Neural progenitor cell (in vitro differentiated cells): ENCODE results near the gene PJA2. TPM values are rescaled to one million over a fixed set of nuclear protein-coding genes. Genes with fewer than 3 reads are reported as not detected.
"Not testable (repeated sequence)": the region's sequence is repeated elsewhere in the genome, so short reads cannot be mapped to it uniquely, and the experiment has no call there.

Experiments
- DNase-seq: peaks from one replicate; pipeline ENCODE4 v3.0.0-alpha.2; 2016; ENCODE audit warnings: low spot score
- H2AFZ ChIP-seq: fragments of 200-600 bp; sonication (generic); replicated peaks from 2 replicates; pipeline ENCODE4 v1.6.1; 2016; ENCODE audit warnings: antibody characterized with exemption
- H3F3A ChIP-seq: fragments of 200-600 bp; sonication (generic); 2 replicates; pipeline ENCODE4 v1.6.1; 2016; ENCODE audit warnings: antibody characterized with exemption, low read depth
- H3K27ac ChIP-seq: fragments of 200-600 bp; sonication (generic); 2 replicates; pipeline ENCODE4 v1.5.1; 2016; ENCODE audit warnings: mild to moderate bottlenecking
- H3K27me3 ChIP-seq: fragments of 200-600 bp; sonication (generic); 2 replicates; pipeline ENCODE4 v1.6.1; 2016; ENCODE audit warnings: mild to moderate bottlenecking, moderate library complexity
- H3K36me3 ChIP-seq: fragments of 200-600 bp; sonication (generic); 2 replicates; pipeline ENCODE4 v1.5.1; 2016
- H3K4me1 ChIP-seq: fragments of 200-600 bp; sonication (generic); 2 replicates; pipeline ENCODE4 v1.6.1; 2016; ENCODE audit warnings: mixed run types
- H3K4me2 ChIP-seq: fragments of 200-600 bp; sonication (generic); 2 replicates; pipeline ENCODE4 v1.6.1; 2016
- H3K4me3 ChIP-seq: fragments of 200-600 bp; sonication (generic); 2 replicates; pipeline ENCODE4 v1.5.1; 2016
- H3K79me2 ChIP-seq: fragments of 200-600 bp; sonication (generic); 2 replicates; pipeline ENCODE4 v1.6.1; 2016; ENCODE audit warnings: low read depth
- H3K9ac ChIP-seq: fragments of 200-600 bp; sonication (generic); 2 replicates; pipeline ENCODE4 v1.6.1; 2016
- H3K9me3 ChIP-seq: fragments of 200-600 bp; sonication (generic); 2 replicates; pipeline ENCODE4 v1.5.1; 2016; ENCODE audit warnings: low read depth
- H4K20me1 ChIP-seq: fragments of 200-600 bp; sonication (generic); 2 replicates; pipeline ENCODE4 v1.6.1; 2016; ENCODE audit warnings: low read depth
- H3K27ac Mint-ChIP-seq: 3 replicates; pipeline ENCODE4 v1.8.0; 2021; ENCODE audit warnings: mixed read lengths
- H3K27me3 Mint-ChIP-seq: 2 replicates; pipeline ENCODE4 v1.8.0; 2022; ENCODE audit warnings: low read depth, mild to moderate bottlenecking, inconsistent platforms, moderate library complexity, mixed read lengths; ENCODE audit not compliant: insufficient read depth
- H3K36me3 Mint-ChIP-seq: 3 replicates; pipeline ENCODE4 v1.8.0; 2021; ENCODE audit warnings: mixed read lengths
- H3K4me1 Mint-ChIP-seq: 3 replicates; pipeline ENCODE4 v1.8.0; 2021; ENCODE audit warnings: mixed read lengths
- H3K4me3 Mint-ChIP-seq: 3 replicates; pipeline ENCODE4 v1.8.0; 2021; ENCODE audit warnings: mild to moderate bottlenecking, moderate library complexity, mixed read lengths
- H3K9me3 Mint-ChIP-seq: 3 replicates; pipeline ENCODE4 v1.8.0; 2020; ENCODE audit warnings: mixed read lengths
- EZH2 ChIP-seq: fragments of 200-600 bp; sonication (generic); IDR thresholded peaks from 2 replicates; pipeline ENCODE4 v1.6.1; 2017; ENCODE audit warnings: antibody characterized with exemption, mild to moderate bottlenecking, moderate library complexity
- EZH2phosphoT487 ChIP-seq: fragments of 200-600 bp; sonication (generic); IDR thresholded peaks from 2 replicates; pipeline ENCODE4 v1.6.1; 2017; ENCODE audit warnings: antibody characterized with exemption
- total RNA-seq: library from RNA; depleted of rRNA; stranded (reverse); fragments of >200 nt; gene quantifications from 2 replicates; pipeline ENCODE4 v1.2.3, GENCODE V29; 2015; ENCODE audit warnings: low replicate concordance
- TF ChIP-seq, protein P1 (sequence below): fragments of 200-600 bp; sonication (generic); IDR thresholded peaks from 2 replicates; pipeline ENCODE4 v1.5.1; 2017; ENCODE audit warnings: antibody characterized with exemption, mild to moderate bottlenecking

The PJA2 gene
- total RNA-seq, 1 donor from 2014 or later, result 128 TPM

DNA sequence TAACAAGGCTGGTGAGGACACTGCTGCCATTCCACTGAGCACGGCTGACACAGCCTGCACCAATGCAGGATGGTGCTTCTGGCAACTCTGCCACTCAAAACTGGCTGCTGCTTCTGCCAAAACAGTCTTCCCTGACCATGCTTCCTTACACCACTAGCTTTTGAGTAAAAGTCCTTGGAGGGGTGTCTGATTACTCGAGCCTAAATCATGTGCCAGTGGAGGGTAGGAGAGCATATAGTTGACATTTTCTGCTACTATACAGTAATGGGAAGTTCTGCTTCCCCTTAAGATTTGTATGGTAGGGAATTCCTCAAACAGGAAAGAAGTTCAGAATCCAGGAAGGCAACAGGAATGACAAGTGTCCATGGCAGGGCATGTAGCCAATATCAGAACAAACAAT is 12.2 kb upstream of the PJA2 start:
- no peaks in the 10 kb centered on the region for H3K9me3 ChIP-seq
- H3K27me3 ChIP-seq, result no peaks in the 10 kb centered on the region
- H3K9me3 Mint-ChIP-seq, result peaks cover 11% of the 10 kb centered on the region
- DNase-seq, result no peak
- H3K4me3 ChIP-seq, result no peak overlapping the region
- no peaks in the 10 kb centered on the region for H3K4me1 ChIP-seq
- peaks cover 2% of the 10 kb centered on the region for H3K27me3 Mint-ChIP-seq
- no peaks in the 10 kb centered on the region for H4K20me1 ChIP-seq
- H3K4me2 ChIP-seq, result no peak overlapping the region
- H3K79me2 ChIP-seq, result no peaks in the 10 kb centered on the region
- no peak for TF ChIP-seq EZH2
- TF ChIP-seq, protein P1, sequence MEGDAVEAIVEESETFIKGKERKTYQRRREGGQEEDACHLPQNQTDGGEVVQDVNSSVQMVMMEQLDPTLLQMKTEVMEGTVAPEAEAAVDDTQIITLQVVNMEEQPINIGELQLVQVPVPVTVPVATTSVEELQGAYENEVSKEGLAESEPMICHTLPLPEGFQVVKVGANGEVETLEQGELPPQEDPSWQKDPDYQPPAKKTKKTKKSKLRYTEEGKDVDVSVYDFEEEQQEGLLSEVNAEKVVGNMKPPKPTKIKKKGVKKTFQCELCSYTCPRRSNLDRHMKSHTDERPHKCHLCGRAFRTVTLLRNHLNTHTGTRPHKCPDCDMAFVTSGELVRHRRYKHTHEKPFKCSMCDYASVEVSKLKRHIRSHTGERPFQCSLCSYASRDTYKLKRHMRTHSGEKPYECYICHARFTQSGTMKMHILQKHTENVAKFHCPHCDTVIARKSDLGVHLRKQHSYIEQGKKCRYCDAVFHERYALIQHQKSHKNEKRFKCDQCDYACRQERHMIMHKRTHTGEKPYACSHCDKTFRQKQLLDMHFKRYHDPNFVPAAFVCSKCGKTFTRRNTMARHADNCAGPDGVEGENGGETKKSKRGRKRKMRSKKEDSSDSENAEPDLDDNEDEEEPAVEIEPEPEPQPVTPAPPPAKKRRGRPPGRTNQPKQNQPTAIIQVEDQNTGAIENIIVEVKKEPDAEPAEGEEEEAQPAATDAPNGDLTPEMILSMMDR, result no peak
- TF ChIP-seq EZH2phosphoT487, result no peak
- no peaks in the 10 kb centered on the region for H3K36me3 Mint-ChIP-seq
- H3K36me3 ChIP-seq, result no peaks in the 10 kb centered on the region
- H3K4me3 Mint-ChIP-seq, result no peak overlapping the region
- peaks cover 2% of the 10 kb centered on the region for H3K4me1 Mint-ChIP-seq
- H3K27ac ChIP-seq, result no peak overlapping the region
- H3F3A ChIP-seq, result no peaks in the 10 kb centered on the region
- peak overlapping the region; percentile 46 for H2AFZ ChIP-seq
- no peak overlapping the region for H3K27ac Mint-ChIP-seq
- no peak overlapping the region for H3K9ac ChIP-seq

GRCh38 chr5:109418712-109419352 is 9.1 kb upstream of the PJA2 start:
- no peak overlapping the region for H3K27ac ChIP-seq
- no peak overlapping the region for H3K27ac Mint-ChIP-seq
- H3K79me2 ChIP-seq, result no peaks in the 10 kb centered on the region
- H3K4me3 ChIP-seq, result no peak overlapping the region
- peaks cover 2% of the 10 kb centered on the region for H3K4me1 ChIP-seq
- H2AFZ ChIP-seq, result peak overlapping the region; percentile 92
- no peak overlapping the region for H3K4me3 Mint-ChIP-seq
- TF ChIP-seq EZH2, result no peak
- TF ChIP-seq EZH2phosphoT487, result no peak
- TF ChIP-seq, protein P1, result no peak
- no peaks in the 10 kb centered on the region for H3K27me3 Mint-ChIP-seq
- no peaks in the 10 kb centered on the region for H4K20me1 ChIP-seq
- no peaks in the 10 kb centered on the region for H3K36me3 ChIP-seq
- peaks cover 13% of the 10 kb centered on the region for H3K36me3 Mint-ChIP-seq
- no peaks in the 10 kb centered on the region for H3K27me3 ChIP-seq
- H3K9me3 Mint-ChIP-seq, result peaks cover 30% of the 10 kb centered on the region
- no peak overlapping the region for H3K9ac ChIP-seq
- H3K4me1 Mint-ChIP-seq, result peaks cover 10% of the 10 kb centered on the region
- no peaks in the 10 kb centered on the region for H3K9me3 ChIP-seq
- H3F3A ChIP-seq, result peaks cover 5% of the 10 kb centered on the region
- no peak overlapping the region for H3K4me2 ChIP-seq
- no peak for DNase-seq

DNA sequence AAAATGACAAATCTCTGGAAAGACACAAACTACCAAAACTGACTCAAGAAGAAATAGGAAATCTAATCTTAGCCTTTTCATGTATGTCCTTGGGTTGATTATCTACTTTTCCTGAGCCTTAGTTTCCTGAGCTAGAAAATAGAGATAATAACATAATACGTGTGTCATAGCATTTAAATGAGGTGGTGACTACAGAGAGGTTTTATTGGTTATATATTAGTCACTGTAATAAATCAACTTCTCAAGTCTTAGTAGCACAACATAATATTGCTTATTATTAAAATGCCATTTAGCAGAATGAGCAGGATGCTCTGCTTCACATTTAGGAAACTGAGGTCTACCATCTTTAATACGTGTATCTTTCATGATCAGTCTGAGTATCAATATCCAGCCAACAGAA is 7.1 kb upstream of the PJA2 start:
- Mint-ChIP-seq H3K4me1 (peaks cover 28% of the 10 kb centered on the region), H3K36me3 (peaks cover 14% of the 10 kb centered on the region), H3K27me3 (peaks cover 6% of the 10 kb centered on the region), H3K9me3 (peaks cover 34% of the 10 kb centered on the region), H3K27ac (no peak overlapping the region), H3K4me3 (no peak overlapping the region)
- no peaks in the 10 kb centered on the region for H3K36me3 ChIP-seq
- H4K20me1 ChIP-seq, result no peaks in the 10 kb centered on the region
- H3K9me3 ChIP-seq, result no peaks in the 10 kb centered on the region
- H3K27ac ChIP-seq, result no peak overlapping the region
- no peak for DNase-seq
- no peak overlapping the region for H3K4me3 ChIP-seq
- no peaks in the 10 kb centered on the region for H3K79me2 ChIP-seq
- no peaks in the 10 kb centered on the region for H3K27me3 ChIP-seq
- H3K9ac ChIP-seq, result no peak overlapping the region
- TF ChIP-seq EZH2 (no peak), EZH2phosphoT487 (no peak)
- TF ChIP-seq, protein P1, result no peak
- no peak overlapping the region for H2AFZ ChIP-seq
- peaks cover 24% of the 10 kb centered on the region for H3F3A ChIP-seq
- H3K4me2 ChIP-seq, result no peak overlapping the region
- peaks cover 20% of the 10 kb centered on the region for H3K4me1 ChIP-seq

DNA sequence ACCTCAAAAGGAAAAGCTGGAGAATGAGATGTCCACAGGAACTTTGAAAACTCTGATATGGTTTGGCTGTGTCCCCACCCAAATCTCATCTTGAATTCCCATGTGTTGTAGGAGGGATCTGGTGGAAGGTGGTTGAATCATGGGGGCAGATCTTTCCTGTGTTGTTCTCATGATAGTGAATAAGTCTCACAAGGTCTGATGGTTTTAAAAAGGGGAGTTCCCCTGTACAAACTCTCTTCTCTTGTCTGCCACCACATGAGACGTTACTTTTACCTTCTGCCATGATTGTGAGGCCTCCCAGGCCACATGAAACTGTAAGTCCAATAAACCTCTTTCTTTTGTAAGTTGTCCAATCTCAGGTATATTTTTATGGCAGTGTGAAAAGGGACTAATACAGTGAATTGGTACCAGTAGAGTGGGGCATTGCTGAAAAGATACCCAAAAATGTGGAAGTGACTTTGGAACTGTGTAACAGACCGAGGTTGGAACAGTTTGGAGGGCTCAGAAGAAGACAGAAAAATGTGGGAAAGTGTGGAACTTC is 4.2 kb upstream of the PJA2 start:
- peaks cover 34% of the 10 kb centered on the region for H3K9me3 Mint-ChIP-seq
- not testable (repeated sequence) for H3K79me2 ChIP-seq, H2AFZ ChIP-seq, H3K4me3 Mint-ChIP-seq, H3K27me3 Mint-ChIP-seq, H3K36me3 ChIP-seq, H3K27me3 ChIP-seq, H4K20me1 ChIP-seq, H3K9me3 ChIP-seq, H3K4me3 ChIP-seq, H3K9ac ChIP-seq, DNase-seq
- H3K4me1 Mint-ChIP-seq, result peaks cover 38% of the 10 kb centered on the region
- peaks cover 30% of the 10 kb centered on the region for H3K4me1 ChIP-seq
- H3K36me3 Mint-ChIP-seq, result peaks cover 14% of the 10 kb centered on the region
- peaks cover 49% of the 10 kb centered on the region for H3F3A ChIP-seq
- peak overlapping the region; percentile 11 for H3K4me2 ChIP-seq
- peak overlapping the region; percentile 94 for H3K27ac ChIP-seq
- H3K27ac Mint-ChIP-seq, result peak overlapping the region; percentile 96
